T-helper 22 cell (primary cell): ENCODE data around the gene PPIP5K2.

Source experiments
- DNase-seq: peaks from one replicate; pipeline ENCODE4 v3.0.0-alpha.2; 2020; ENCODE audit warnings: low read depth

PPIP5K2 gene

GRCh38 chr5:103247118-103247517, 127.0 kb downstream of the PPIP5K2 start:
- no peak for DNase-seq

DNA sequence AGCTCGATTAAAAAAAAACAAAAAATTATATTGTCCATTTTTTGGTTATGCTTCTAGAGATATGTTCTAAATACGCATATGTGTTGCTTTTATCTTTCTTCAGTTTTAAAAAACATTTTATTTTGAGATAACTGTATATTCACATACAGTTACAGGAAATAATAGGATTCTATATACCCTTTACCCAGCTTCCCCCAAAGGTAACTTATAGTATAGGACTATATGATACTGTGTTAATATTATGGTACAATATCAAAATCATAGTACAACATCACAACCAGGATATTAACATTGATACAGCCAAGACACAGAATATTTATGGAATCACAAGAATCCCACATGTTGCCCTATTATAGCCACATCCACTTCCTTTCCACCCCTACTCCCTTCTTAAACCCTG, 129.0 kb downstream of the PPIP5K2 start:
- DNase-seq: no peak

DNA sequence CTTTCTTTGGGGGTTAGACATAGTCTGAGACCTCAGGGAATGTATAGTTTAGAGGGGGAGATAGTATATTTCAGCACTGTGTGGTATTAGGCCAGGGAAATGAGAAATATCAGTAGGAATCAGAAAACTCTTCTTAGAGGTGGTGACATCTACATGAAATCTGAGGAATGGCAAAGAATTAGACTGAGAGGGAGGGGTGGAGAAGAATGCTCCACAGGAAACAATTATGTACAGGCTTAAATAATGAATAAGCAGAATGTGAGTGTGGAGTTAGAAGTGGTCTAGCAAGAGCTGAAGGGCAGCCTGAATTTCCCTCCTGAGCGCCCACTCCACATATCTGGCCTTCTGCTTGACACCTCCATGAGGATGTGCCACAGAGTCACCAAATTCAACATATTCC, 134.8 kb downstream of the PPIP5K2 start:
- no peak for DNase-seq

DNA sequence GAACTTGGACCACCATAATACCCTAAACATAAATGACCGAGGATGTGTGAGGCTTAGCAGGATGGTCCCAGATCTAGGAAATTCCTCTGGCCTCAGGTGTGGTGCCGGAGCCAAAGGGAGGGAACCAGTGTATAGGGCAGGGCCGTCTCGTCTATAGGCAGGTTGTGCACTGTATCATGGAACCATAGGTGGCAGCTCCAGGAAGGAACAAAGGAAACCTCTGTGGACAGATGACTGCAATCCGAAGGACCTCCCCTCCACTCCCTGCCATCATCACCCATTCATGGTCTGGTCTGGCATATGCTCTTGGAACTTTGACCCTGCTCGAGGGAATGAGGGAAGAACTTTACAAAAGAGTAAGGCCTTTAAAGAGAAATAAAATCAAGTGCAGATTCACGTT, 135.6 kb downstream of the PPIP5K2 start:
- no peak for DNase-seq

DNA sequence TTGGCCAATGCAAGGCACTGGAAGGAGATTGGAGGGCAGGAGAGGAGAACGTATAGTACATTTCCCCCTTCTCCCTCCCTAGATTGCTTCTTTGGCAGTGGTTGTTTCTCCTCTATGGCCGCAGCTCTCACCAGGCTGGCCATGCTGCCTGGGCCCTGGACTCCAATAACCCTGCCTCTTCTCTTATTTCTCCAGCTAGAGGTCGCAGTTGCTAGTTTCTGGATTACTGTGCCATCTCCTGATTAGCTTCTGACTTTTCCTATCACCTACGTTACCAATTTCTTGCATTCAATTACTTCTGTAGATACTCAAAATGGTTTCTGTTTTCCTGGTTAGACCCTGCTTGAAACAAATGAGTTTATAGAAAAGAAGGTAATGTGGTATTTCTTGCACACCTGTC, 136.1 kb downstream of the PPIP5K2 start:
- no peak for DNase-seq

DNA sequence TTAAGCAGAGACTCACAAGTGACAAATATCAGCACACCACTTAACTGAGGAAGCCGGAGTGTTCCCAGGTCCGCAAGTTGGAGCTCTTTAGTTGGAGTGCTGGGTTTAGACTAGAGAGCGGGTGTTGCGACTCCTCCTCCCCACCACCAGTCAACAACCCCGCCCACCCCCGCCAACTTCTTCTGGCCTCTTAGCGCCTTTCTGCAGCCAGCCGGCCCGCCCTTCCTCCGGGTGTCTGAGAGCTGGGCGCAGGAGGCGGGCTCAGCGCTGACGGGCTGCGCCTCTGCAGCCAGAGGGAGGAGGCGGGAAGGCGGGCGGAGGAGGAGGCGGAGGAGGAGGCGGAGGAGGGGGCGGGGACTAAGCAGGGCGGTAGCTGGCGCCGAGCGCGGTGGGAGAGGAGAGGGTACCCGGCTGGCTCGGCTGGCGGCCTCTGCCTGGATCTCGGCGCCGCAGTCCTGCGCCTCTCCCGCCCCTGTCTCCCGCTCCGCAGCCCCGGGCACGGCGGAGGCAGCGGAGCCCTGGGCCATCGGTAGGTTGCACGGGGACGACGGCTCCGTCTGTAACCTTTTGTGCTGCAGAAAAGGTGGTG, 138.4 kb downstream of the PPIP5K2 start, which contains the start of gene MACIR:
Gene MACIR, plus strand, starts transcription at position 396 of the 589 bp plus-strand sequence. CDS start 17,157 bp downstream, outside the sequence.
- DNase-seq: peak; percentile 92

GRCh38 chr5:103258957-103259704, 139.0 kb downstream of the PPIP5K2 start:
- DNase-seq: peak; percentile 49

GRCh38 chr5:103259705-103260355, 139.7 kb downstream of the PPIP5K2 start:
- no peak for DNase-seq

GRCh38 chr5:103260951-103261350, 140.8 kb downstream of the PPIP5K2 start:
- no peak for DNase-seq
